Mucosa of stomach (tissue), 1 donor: ENCODE measurements around the gene TIFAB.
"Not testable (repeated sequence)": the region's sequence is repeated elsewhere in the genome, so short reads cannot be mapped to it uniquely, and the experiment has no call there.

ENCODE experiments used
- H3K27me3 ChIP-seq: one replicate; pipeline ENCODE4 v1.7.0; 2013; ENCODE audit warnings: mild to moderate bottlenecking, low read length; ENCODE audit not compliant: control insufficient read depth, insufficient read depth
- H3K36me3 ChIP-seq: one replicate; pipeline ENCODE4 v1.7.0; 2013; ENCODE audit warnings: low read length; ENCODE audit not compliant: control insufficient read depth, insufficient read depth
- H3K4me1 ChIP-seq: one replicate; pipeline ENCODE4 v1.7.0; 2013; ENCODE audit warnings: mild to moderate bottlenecking, low read length; ENCODE audit not compliant: control insufficient read depth, insufficient read depth
- H3K4me3 ChIP-seq: one replicate; pipeline ENCODE4 v1.7.0; 2013; ENCODE audit warnings: low read length
- H3K9ac ChIP-seq: one replicate; pipeline ENCODE4 v1.7.0; 2013; ENCODE audit warnings: mild to moderate bottlenecking, low read length, moderate library complexity
- H3K9me3 ChIP-seq: one replicate; pipeline ENCODE4 v1.7.0; 2013; ENCODE audit warnings: mild to moderate bottlenecking, low read length, moderate library complexity; ENCODE audit not compliant: control insufficient read depth
- donor health status: Pancreatic carcinoma.

The TIFAB gene

GRCh38 chr5:135452321-135453030 is at the start of gene TIFAB:
Gene TIFAB, minus strand, starts transcription at chr5:135452351. Its CDS starts 2,412 bp downstream, at chr5:135449939.
- Histone ChIP-seq H3K9me3 (no peaks in the 10 kb centered on the region), H3K4me3 (no peak within 1 kb of the TSS), H3K9ac (no peak within 1 kb of the TSS), H3K36me3 (no peaks in the 10 kb centered on the region), H3K4me1 (peaks cover 6% of the 10 kb centered on the region), H3K27me3 (peaks cover 10% of the 10 kb centered on the region)

- H3K4me1 ChIP-seq, result no peaks in the 10 kb centered on the region
- H3K9ac ChIP-seq, result no peak overlapping the region
- peaks cover 15% of the 10 kb centered on the region for H3K27me3 ChIP-seq
- H3K4me3 ChIP-seq, result no peak overlapping the region
- no peaks in the 10 kb centered on the region for H3K36me3 ChIP-seq
- no peaks in the 10 kb centered on the region for H3K9me3 ChIP-seq
These were observed 46.5 kb upstream of the TIFAB start for GRCh38 chr5:135498637-135498995.

GRCh38 chr5:135497971-135498636 is 46.0 kb upstream of the TIFAB start:
- Histone ChIP-seq H3K36me3 (no peaks in the 10 kb centered on the region), H3K4me3 (no peak overlapping the region), H3K4me1 (no peaks in the 10 kb centered on the region), H3K9ac (no peak overlapping the region), H3K27me3 (peaks cover 16% of the 10 kb centered on the region), H3K9me3 (no peaks in the 10 kb centered on the region)

- not testable (repeated sequence) for H3K9me3 ChIP-seq, H3K36me3 ChIP-seq, H3K4me3 ChIP-seq, H3K9ac ChIP-seq
- Histone ChIP-seq H3K4me1 (peaks cover 12% of the 10 kb centered on the region), H3K27me3 (peaks cover 38% of the 10 kb centered on the region)
These were observed 43.4 kb upstream of the TIFAB start for GRCh38 chr5:135495531-135495930.

- Histone ChIP-seq H3K27me3 (peaks cover 51% of the 10 kb centered on the region), H3K9ac (no peak overlapping the region), H3K36me3 (no peaks in the 10 kb centered on the region), H3K4me3 (no peak overlapping the region), H3K9me3 (no peaks in the 10 kb centered on the region), H3K4me1 (peaks cover 22% of the 10 kb centered on the region)
These were observed 42.0 kb upstream of the TIFAB start for GRCh38 chr5:135494196-135494595.

GRCh38 chr5:135493406-135494180 is 41.4 kb upstream of the TIFAB start:
- Histone ChIP-seq H3K4me1 (peaks cover 27% of the 10 kb centered on the region), H3K27me3 (peaks cover 57% of the 10 kb centered on the region), H3K9me3 (no peaks in the 10 kb centered on the region), H3K4me3 (no peak overlapping the region), H3K36me3 (no peaks in the 10 kb centered on the region), H3K9ac (no peak overlapping the region)

GRCh38 chr5:135492319-135492626 is 40.1 kb upstream of the TIFAB start:
- peaks cover 70% of the 10 kb centered on the region for H3K27me3 ChIP-seq
- H3K9me3 ChIP-seq, result no peaks in the 10 kb centered on the region
- no peaks in the 10 kb centered on the region for H3K36me3 ChIP-seq
- H3K4me1 ChIP-seq, result peaks cover 27% of the 10 kb centered on the region
- no peak overlapping the region for H3K9ac ChIP-seq
- no peak overlapping the region for H3K4me3 ChIP-seq

- H3K27me3 ChIP-seq, result peaks cover 70% of the 10 kb centered on the region
- H3K9ac ChIP-seq, result no peak overlapping the region
- peaks cover 27% of the 10 kb centered on the region for H3K4me1 ChIP-seq
- H3K36me3 ChIP-seq, result no peaks in the 10 kb centered on the region
- no peak overlapping the region for H3K4me3 ChIP-seq
- H3K9me3 ChIP-seq, result no peaks in the 10 kb centered on the region
These were observed 39.6 kb upstream of the TIFAB start for GRCh38 chr5:135491552-135492318.

- H3K36me3 ChIP-seq, result no peaks in the 10 kb centered on the region
- peaks cover 74% of the 10 kb centered on the region for H3K27me3 ChIP-seq
- no peak overlapping the region for H3K9ac ChIP-seq
- H3K4me3 ChIP-seq, result no peak overlapping the region
- H3K4me1 ChIP-seq, result peaks cover 27% of the 10 kb centered on the region
- H3K9me3 ChIP-seq, result no peaks in the 10 kb centered on the region
These were observed 38.9 kb upstream of the TIFAB start for GRCh38 chr5:135491038-135491551.

- H3K4me1 ChIP-seq, result peaks cover 27% of the 10 kb centered on the region
- H3K9ac ChIP-seq, result no peak overlapping the region
- H3K36me3 ChIP-seq, result no peaks in the 10 kb centered on the region
- H3K4me3 ChIP-seq, result no peak overlapping the region
- no peaks in the 10 kb centered on the region for H3K9me3 ChIP-seq
- peaks cover 81% of the 10 kb centered on the region for H3K27me3 ChIP-seq
These were observed 38.3 kb upstream of the TIFAB start for GRCh38 chr5:135490245-135491037.
